LNCaP clone FGC (cell line): Measurements from ENCODE around the gene HBA1.
"Not testable (repeated sequence)": the region's sequence is repeated elsewhere in the genome, so short reads cannot be mapped to it uniquely, and the experiment has no call there.

Experiments used
- DNase-seq: peaks from one replicate; pipeline ENCODE4 v3.0.0-alpha.2; 2011; ENCODE audit warnings: low read depth
- H3K4me3 ChIP-seq: 2 replicates; pipeline ENCODE4 v1.5.1; 2011; ENCODE audit warnings: mild to moderate bottlenecking, low read depth, low read length, control low read depth
- TF ChIP-seq, protein P1 (sequence below): IDR thresholded peaks from 2 replicates; pipeline ENCODE4 v1.5.1; 2012; ENCODE audit warnings: mild to moderate bottlenecking; ENCODE audit not compliant: control insufficient read depth, insufficient read depth; ENCODE audit errors: extremely low read depth

The HBA1 gene

GRCh38 chr16:175011-175949 is 1.2 kb upstream of the HBA1 start:
- DNase-seq, result no peak
- H3K4me3 ChIP-seq, result no peak overlapping the region
- TF ChIP-seq, protein P1, sequence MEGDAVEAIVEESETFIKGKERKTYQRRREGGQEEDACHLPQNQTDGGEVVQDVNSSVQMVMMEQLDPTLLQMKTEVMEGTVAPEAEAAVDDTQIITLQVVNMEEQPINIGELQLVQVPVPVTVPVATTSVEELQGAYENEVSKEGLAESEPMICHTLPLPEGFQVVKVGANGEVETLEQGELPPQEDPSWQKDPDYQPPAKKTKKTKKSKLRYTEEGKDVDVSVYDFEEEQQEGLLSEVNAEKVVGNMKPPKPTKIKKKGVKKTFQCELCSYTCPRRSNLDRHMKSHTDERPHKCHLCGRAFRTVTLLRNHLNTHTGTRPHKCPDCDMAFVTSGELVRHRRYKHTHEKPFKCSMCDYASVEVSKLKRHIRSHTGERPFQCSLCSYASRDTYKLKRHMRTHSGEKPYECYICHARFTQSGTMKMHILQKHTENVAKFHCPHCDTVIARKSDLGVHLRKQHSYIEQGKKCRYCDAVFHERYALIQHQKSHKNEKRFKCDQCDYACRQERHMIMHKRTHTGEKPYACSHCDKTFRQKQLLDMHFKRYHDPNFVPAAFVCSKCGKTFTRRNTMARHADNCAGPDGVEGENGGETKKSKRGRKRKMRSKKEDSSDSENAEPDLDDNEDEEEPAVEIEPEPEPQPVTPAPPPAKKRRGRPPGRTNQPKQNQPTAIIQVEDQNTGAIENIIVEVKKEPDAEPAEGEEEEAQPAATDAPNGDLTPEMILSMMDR, result no peak

- not testable (repeated sequence) for DNase-seq, H3K4me3 ChIP-seq
Measured at GRCh38 chr16:176006-176405, 474 bp upstream of the HBA1 start.

GRCh38 chr16:177394-177822 is 928 bp downstream of the HBA1 start:
- TF ChIP-seq, protein P1, result no peak
- no peak for DNase-seq
- no peak overlapping the region for H3K4me3 ChIP-seq

DNA sequence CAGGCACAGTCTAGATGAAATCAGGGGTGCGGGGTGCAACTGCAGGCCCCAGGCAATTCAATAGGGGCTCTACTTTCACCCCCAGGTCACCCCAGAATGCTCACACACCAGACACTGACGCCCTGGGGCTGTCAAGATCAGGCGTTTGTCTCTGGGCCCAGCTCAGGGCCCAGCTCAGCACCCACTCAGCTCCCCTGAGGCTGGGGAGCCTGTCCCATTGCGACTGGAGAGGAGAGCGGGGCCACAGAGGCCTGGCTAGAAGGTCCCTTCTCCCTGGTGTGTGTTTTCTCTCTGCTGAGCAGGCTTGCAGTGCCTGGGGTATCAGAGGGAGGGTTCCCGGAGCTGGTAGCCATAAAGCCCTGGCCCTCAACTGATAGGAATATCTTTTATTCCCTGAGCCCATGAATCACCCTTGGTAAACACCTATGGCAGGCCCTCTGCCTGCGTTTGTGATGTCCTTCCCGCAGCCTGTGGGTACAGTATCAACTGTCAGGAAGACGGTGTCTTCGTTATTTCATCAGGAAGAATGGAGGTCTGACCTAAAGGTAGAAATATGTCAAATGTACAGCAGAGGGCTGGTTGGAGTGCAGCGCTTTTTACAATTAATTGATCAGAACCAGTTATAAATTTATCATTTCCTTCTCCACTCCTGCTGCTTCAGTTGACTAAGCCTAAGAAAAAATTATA is 1.6 kb downstream of the HBA1 start:
- no peak for DNase-seq
- TF ChIP-seq, protein P1, result no peak
- no peak overlapping the region for H3K4me3 ChIP-seq

DNA sequence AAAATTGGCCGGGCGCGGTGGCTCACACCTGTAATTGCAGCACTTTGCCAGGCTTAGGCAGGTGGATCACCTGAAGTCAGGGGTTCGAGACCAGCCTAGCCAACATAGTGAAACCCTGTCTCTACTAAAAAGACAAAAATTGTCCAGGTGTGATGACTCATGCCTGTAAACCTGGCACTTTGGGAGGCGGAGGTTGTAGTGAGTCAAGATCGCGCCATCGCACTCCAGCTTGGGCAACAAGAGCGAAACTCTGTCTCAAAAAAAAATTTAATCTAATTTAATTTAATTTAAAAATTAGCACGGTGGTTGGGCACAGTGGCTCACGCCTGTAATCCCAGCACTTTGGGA is 2.2 kb downstream of the HBA1 start:
- TF ChIP-seq, protein P1, result no peak
- DNase-seq, result no peak
- H3K4me3 ChIP-seq, result no peak overlapping the region

DNA sequence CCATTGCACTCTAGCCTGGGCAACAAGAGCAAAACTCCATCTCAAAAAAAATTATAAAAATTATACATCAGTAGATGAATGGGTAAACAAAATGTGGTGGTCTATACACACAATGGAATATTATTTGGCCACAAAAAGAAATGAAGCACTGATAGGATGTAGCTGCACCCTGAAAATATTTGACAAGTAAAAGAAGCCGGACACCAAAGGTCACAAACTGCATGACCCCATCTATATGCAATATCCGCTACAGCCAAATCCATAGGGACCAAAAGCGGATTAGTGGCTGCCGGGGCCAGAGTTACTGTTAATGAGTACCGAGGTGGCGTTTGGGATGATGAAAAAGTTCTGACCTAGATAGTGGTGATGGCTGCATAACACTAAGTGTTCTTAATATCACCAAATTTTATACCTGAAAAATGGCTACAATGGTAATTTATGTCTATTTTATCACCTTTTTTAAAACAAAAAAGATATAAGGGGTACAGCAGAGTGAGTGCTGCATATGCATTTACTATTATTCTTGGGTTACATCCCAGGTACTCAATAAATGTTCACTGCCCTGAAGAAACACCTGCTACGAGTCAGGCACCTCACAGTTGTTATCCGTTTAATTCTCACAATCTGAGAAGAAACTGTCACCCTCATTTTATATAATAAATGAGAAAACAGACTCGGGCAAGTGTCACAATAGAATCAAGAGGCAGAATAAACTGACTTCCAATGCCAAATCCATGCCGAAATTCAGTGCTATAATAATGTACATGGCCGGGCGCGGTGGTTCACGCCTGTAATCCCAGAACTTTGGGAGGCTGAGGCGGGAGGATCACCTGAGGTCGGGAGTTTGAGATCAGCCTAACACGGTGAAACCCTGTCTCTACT is 3.0 kb downstream of the HBA1 start:
- peak overlapping the region; percentile 49; the same call in 1 of the 2 replicates for H3K4me3 ChIP-seq
- TF ChIP-seq, protein P1, result no peak
- DNase-seq, result no peak

DNA sequence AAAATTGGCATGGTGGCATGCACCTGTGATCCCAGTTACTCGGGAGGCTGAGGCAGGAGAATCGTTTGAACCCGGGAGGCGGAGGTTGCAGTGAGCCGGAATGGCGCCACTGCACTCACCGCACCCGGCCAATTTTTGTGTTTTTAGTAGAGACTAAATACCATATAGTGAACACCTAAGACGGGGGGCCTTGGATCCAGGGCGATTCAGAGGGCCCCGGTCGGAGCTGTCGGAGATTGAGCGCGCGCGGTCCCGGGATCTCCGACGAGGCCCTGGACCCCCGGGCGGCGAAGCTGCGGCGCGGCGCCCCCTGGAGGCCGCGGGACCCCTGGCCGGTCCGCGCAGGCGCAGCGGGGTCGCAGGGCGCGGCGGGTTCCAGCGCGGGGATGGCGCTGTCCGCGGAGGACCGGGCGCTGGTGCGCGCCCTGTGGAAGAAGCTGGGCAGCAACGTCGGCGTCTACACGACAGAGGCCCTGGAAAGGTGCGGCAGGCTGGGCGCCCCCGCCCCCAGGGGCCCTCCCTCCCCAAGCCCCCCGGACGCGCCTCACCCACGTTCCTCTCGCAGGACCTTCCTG is 3.7 kb downstream of the HBA1 start, which contains the start of gene HBQ1:
Gene HBQ1, plus strand, starts transcription at position 359 of the 575 bp plus-strand sequence. Its CDS starts 28 bp downstream, at position 387.
- TF ChIP-seq, protein P1, result peak; percentile 59
- H3K4me3 ChIP-seq, result peak within 1 kb of the TSS; percentile 49
- no peak for DNase-seq
